Heart right ventricle (tissue), 16 donors: ENCODE data around the gene RAVER1. TPM values are rescaled to one million over a fixed set of nuclear protein-coding genes. Genes with fewer than 3 reads are reported as not detected.
"Not testable (repeated sequence)": the region's sequence is repeated elsewhere in the genome, so short reads cannot be mapped to it uniquely, and the experiment has no call there.

Experiments used
- ATAC-seq, 8 donors: fragments of 200-7000 bp; cut with Tn5 transposase; one replicate each; pipeline ENCODE4 v1.9.1; 2020; ENCODE audit warnings: mild to moderate bottlenecking in 8 of 8, moderate library complexity in 8 of 8, moderate number of reproducible peaks in 1 of 8
- DNase-seq, 2 donors: peaks; one replicate each; pipeline ENCODE4 v3.0.0-alpha.2; 2020
- H3K27ac ChIP-seq, 10 donors: fragments of 200-600 bp; sonication (generic) in 2 of 10; one replicate each; pipeline versions ENCODE4 v1.5.0 to v1.8.0; 2020 to 2022; ENCODE audit warnings: mild to moderate bottlenecking in 3 of 10
- H3K27me3 ChIP-seq, 7 donors: fragments of 200-600 bp; one replicate each; pipeline ENCODE4 v1.8.0; 2021 to 2022; ENCODE audit warnings: mild to moderate bottlenecking in 2 of 7
- H3K36me3 ChIP-seq, 9 donors: fragments of 200-600 bp; sonication (generic) in 1 of 9; one replicate each; pipeline versions ENCODE4 v1.5.0 to v1.8.0; 2020 to 2022; ENCODE audit warnings: mild to moderate bottlenecking in 2 of 9
- H3K4me1 ChIP-seq, 9 donors: fragments of 200-600 bp; sonication (generic) in 1 of 9; one replicate each; pipeline versions ENCODE4 v1.5.0 to v1.8.0; 2020 to 2022; ENCODE audit warnings: mild to moderate bottlenecking in 4 of 9
- H3K4me3 ChIP-seq, 10 donors: fragments of 200-600 bp; sonication (generic) in 2 of 10; one replicate each; pipeline versions ENCODE4 v1.5.0 to v1.8.0; 2020 to 2022; ENCODE audit warnings: mild to moderate bottlenecking in 7 of 10, moderate library complexity in 2 of 10
- H3K9me3 ChIP-seq, 11 donors: fragments of 200-600 bp in 10 of 11; sonication (generic) in 2 of 11; one replicate each; pipeline versions ENCODE4 v1.5.0 to v1.8.0; 2013 to 2022; ENCODE audit warnings: mild to moderate bottlenecking in 2 of 11, control low read depth in 1 of 11, moderate library complexity in 1 of 11
- WGBS, 2 donors: extraction: QIAGEN DNeasy Blood & Tissue Kit; methylation state at CpG; one replicate each; pipeline ENCODE4 v1.1.7; 2013; ENCODE audit warnings: inconsistent platforms in 1 of 2; 5-methylcytosine and 5-hydroxymethylcytosine counted together
- intact Hi-C, 10 donors: fragments of 100-400 bp; cut with DNase I; formaldehyde crosslinking; loops; one replicate each; pipeline versions ENCODE4 v1.11.1 to v1.14.2; 2022
- long read RNA-seq, 3 donors: library from polyadenylated mRNA; unstranded; transcript quantifications; one replicate each; pipeline ENCODE4 v2.0.0, GENCODE V29; 2020 to 2021
- polyA plus RNA-seq, 2 donors: library from polyadenylated mRNA; stranded (reverse); fragments of 200-250 nt; gene quantifications; one replicate each; pipeline ENCODE4 v1.2.3, GENCODE V29; 2013
- total RNA-seq, 10 donors: library from RNA; stranded (reverse); fragmentation: NEBNext Ultra II Directional in 3 of 10; extraction: Animal tissue kit (Norgen Biotek cat#: 25700) in 3 of 10; gene quantifications; one replicate each; pipeline versions ENCODE4 v1.2.1 to v1.2.4, GENCODE V29; 2021 to 2023
- TF ChIP-seq, protein P1 (sequence below), 9 donors: fragments of 200-600 bp; sonication (generic) in 2 of 9; IDR thresholded peaks; one replicate each; pipeline versions ENCODE4 v1.5.0 to v1.8.0; 2021 to 2022; ENCODE audit warnings: antibody characterized with exemption in 9 of 9, mild to moderate bottlenecking in 5 of 9, moderate library complexity in 1 of 9
- donor health status: Arrhythmogenic right ventricular cardiomyopathy.
- donor health status: ischemic (EF 13 %, LVEDD 7.1; RV severe dilation, severe dysfunction).
- donor health status: healthy with polysubstance abuse.
- donor health status: DM: no; HTN: yes; CAD: no.
- donor health status: DM: no; HTN: no; CAD: no.
- donor health status: ischemic (EF 25% LVEDD 6.9; RV normal size, moderate dysfunction).
- donor health status: ischemic (EF 25% LVEDD 5.7; RV mildly dilated, moderate dysfunction).
- donor health status: healthy.
- donor health status: DM: yes; HTN: yes; CAD: no.
- donor health status: Ischemic cardiomyopathy.
- donor health status: ischemic (EF 35%, LVEDD 5.7; RV mildly dilated, moderate dysfunction).
- donor health status: nonischemic (EF 11% LVEDD 7.7; RV severe dilation, severe dysfunction).
- donor health status: DM: yes; HTN: yes; CAD: no.
- donor health status: PGD.
- donor health status: ischemic (EF 29% LVEDD 5.4; RV normal size, mild dysfunction).
- donor health status: nonischemic (EF 23%, LVEDD 6.1; RV moderate dilation, normal function).

RAVER1 gene
- total RNA-seq (10 to 100 TPM in 9 of 10 donors, 1 to 10 TPM in 1; 10.0 to 16.9 (median 12.4) TPM), polyA plus RNA-seq (1 to 10 TPM; 5.1 to 9.5 TPM)
- long read RNA-seq, donor 1, partial matches to known transcripts: 1 of 5 reads
- long read RNA-seq, donor 1, other reads (novel, unspliced or antisense): 3 of 5 reads
- long read RNA-seq, donor 2, partial matches to known transcripts: 1 of 5 reads
- long read RNA-seq, donor 2, other reads (novel, unspliced or antisense): 4 of 5 reads
- long read RNA-seq, donor 3, partial matches to known transcripts: 0 of 3 reads
- long read RNA-seq, donor 3, other reads (novel, unspliced or antisense): 3 of 3 reads

DNA sequence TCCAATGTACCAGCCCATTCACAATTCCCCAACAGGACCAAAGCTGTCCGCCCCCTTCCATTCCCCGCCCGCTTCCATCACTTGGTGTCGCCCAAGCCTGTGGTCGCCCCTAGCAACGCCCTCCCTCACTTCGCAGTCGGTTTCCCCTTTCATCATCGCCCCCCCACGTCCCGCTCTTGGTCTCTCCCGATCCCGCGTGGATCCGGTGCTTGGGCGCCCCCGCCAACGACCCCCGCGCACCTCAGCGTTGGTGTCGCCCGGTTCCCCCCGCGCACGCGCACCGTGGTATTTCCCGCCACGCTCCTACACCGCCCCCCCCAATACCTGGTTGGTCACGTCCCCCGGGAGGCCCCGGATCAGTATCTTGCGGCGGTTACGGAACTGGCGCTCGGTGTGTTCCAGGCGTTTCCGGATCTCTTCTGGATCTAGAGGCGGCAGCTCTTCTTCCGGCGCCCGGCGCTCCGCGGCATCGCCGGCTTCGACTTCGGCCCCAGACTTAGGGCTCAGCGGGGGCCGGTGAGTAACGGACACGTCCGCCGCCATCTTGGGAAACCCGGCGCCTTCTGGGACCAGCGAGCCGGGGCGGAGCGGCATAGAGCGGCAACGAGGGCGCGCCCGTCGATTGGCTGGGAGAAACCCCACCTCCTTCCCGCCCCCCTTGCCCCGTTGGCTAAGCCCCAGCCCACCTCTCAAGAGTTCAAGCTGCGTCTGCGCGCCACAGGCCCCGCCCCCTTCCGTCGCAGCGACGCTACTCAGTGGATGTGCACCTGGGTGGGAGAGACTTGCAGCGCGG lies at the start of gene RAVER1:
Gene RAVER1, minus strand, starts transcription at position 565 of the 793 bp plus-strand sequence. Its CDS starts 22 bp downstream, at position 543.
- peak; percentile 90 to 97 (median 94) for ATAC-seq
- Histone ChIP-seq H3K4me1 (peaks cover 4 to 42% (median 31%) of the 10 kb centered on the region in 9 donors), H3K9me3 (no peaks in the 10 kb centered on the region), H3K36me3 (peaks cover 0 to 45% (median 24%) of the 10 kb centered on the region in 9 donors), H3K27ac (peak within 1 kb of the TSS; percentile 78 to 96 (median 91)), H3K4me3 (peak within 1 kb of the TSS; percentile 60 to 94 (median 76)), H3K27me3 (no peaks in the 10 kb centered on the region)
- DNase-seq: peak; percentile 98
- intact Hi-C loops: loop anchor here in 6 of 10 donors (1.0 to 10.0 kb wide), 8 partner anchors 17 to 66 kb away; partner anchors contain the start of genes ICAM1 (in 5 of the 6), TYK2 (in 2 of the 6), FDX2 (in 1 of the 6) and ICAM4 (in 1 of the 6)
- TF ChIP-seq, protein P1, sequence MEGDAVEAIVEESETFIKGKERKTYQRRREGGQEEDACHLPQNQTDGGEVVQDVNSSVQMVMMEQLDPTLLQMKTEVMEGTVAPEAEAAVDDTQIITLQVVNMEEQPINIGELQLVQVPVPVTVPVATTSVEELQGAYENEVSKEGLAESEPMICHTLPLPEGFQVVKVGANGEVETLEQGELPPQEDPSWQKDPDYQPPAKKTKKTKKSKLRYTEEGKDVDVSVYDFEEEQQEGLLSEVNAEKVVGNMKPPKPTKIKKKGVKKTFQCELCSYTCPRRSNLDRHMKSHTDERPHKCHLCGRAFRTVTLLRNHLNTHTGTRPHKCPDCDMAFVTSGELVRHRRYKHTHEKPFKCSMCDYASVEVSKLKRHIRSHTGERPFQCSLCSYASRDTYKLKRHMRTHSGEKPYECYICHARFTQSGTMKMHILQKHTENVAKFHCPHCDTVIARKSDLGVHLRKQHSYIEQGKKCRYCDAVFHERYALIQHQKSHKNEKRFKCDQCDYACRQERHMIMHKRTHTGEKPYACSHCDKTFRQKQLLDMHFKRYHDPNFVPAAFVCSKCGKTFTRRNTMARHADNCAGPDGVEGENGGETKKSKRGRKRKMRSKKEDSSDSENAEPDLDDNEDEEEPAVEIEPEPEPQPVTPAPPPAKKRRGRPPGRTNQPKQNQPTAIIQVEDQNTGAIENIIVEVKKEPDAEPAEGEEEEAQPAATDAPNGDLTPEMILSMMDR (IDR thresholded peaks at IDR 0.05): peak in 1 of 9 donors; percentile 1
- WGBS, 2 donors: 0 to 1% methylated on average over 81 to 82 of the region's 82 CpGs

DNA sequence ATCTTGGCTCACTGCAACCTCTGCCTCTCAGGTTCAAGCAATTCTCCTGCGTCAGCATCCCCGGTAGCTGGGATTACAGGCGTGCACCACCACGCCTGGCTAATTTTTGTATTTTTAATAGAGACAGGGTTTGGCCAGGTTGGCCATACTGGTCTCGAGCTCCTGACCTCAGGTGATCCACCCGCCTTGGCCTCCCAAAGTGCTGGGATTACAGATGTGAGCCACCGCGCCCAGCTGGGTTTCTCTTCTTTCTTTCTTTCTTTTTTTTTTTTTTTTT lies 49.8 kb upstream of the RAVER1 start:
- H3K4me1 ChIP-seq: peaks cover 0 to 49% (median 25%) of the 10 kb centered on the region in 9 donors
- intact Hi-C loops: loop anchor here in 2 of 10 donors (5.0 kb wide), 1 partner anchor 51 kb away; the partner anchor contains the start of gene RAVER1 (in 2 of the 2)
- ATAC-seq, H3K9me3 ChIP-seq, H3K4me3 ChIP-seq, DNase-seq, H3K27me3 ChIP-seq: not testable (repeated sequence)
- peak overlapping the region in 1 of 10 donors; percentile 20 for H3K27ac ChIP-seq
- peaks cover 0 to 11% (median 0%) of the 10 kb centered on the region in 9 donors for H3K36me3 ChIP-seq
- 91 to 98% methylated on average over 8 of the region's 8 CpGs for WGBS, 2 donors

GRCh38 chr19:10380313-10381102 lies 47.2 kb upstream of the RAVER1 start, which contains the start of gene TYK2:
TSS of gene TYK2 (minus strand) at chr19:10380572. CDS start at chr19:10378406, 2,166 bp downstream.
- Histone ChIP-seq H3K4me1 (peaks cover 0 to 36% (median 23%) of the 10 kb centered on the region in 9 donors), H3K36me3 (peaks cover 0 to 25% (median 8%) of the 10 kb centered on the region in 9 donors), H3K27ac (peak within 1 kb of the TSS; percentile 63 to 94 (median 83)), H3K9me3 (no peaks in the 10 kb centered on the region), H3K4me3 (peak within 1 kb of the TSS; percentile 67 to 98 (median 84)), H3K27me3 (no peaks in the 10 kb centered on the region)
- ATAC-seq (peak; percentile 97 to 99 (median 99)), DNase-seq (peak; percentile 97 to 98)
- TF ChIP-seq, protein P1 (IDR thresholded peaks at IDR 0.05): no peak
- 0% methylated on average over 58 of the region's 58 CpGs for WGBS, 2 donors
- intact Hi-C loops: loop anchor here in 3 of 10 donors (2.0 to 5.0 kb wide), 2 partner anchors 46 to 48 kb away; partner anchors contain the start of gene RAVER1 (in 2 of the 3)

DNA sequence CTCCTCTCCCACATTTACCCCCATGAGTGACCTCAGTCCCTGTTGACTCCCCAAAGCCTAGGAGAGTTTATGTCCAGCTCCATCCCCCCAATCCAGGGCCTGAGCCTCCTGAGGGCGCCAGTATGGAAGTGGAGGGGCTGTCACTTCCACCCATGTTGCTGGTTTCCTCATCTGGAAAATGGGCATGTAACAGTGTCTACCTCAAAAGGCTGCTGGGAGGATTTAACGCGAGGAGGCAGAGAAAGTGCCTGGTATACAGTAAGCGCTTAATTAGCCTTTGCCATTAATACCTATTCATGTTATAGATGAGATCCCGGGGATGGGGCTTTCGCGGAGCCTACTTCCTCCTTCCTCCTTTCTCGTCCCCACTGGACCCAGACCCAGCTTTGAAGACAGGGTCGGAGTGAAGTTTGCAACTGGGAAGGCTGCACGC lies 46.6 kb upstream of the RAVER1 start:
- DNase-seq (no peak), ATAC-seq (no peak)
- H3K4me3 ChIP-seq: peak overlapping the region; percentile 67 to 98 (median 84)
- H3K27ac ChIP-seq: peak overlapping the region; percentile 63 to 94 (median 83)
- H3K9me3 ChIP-seq: no peaks in the 10 kb centered on the region
- no peaks in the 10 kb centered on the region for H3K27me3 ChIP-seq
- peaks cover 0 to 32% (median 14%) of the 10 kb centered on the region in 9 donors for H3K36me3 ChIP-seq
- TF ChIP-seq, protein P1 (IDR thresholded peaks at IDR 0.05): no peak
- H3K4me1 ChIP-seq: peaks cover 0 to 39% (median 23%) of the 10 kb centered on the region in 9 donors
- intact Hi-C loops: loop anchor here in 5 of 10 donors (1.0 to 5.0 kb wide), 4 partner anchors 43 to 48 kb away; partner anchors contain the start of genes RAVER1 (in 3 of the 5) and ICAM3 (in 1 of the 5)
- WGBS, 2 donors: 1 to 2% methylated on average over 10 of the region's 10 CpGs
